HepG2 (cell line): ENCODE measurements around the gene DND1. TPM values are rescaled to one million over a fixed set of nuclear protein-coding genes. Genes with fewer than 3 reads are reported as not detected.

Experiments
- AKAP8 ChIP-seq: sonication (generic); formaldehyde crosslinking; IDR thresholded peaks from 2 replicates; pipeline ENCODE4 v1.5.1; 2020; ENCODE audit warnings: mild to moderate bottlenecking, missing genetic modification reagents
- ARID2 ChIP-seq: sonication (generic); formaldehyde crosslinking; IDR thresholded peaks from 2 replicates; pipeline ENCODE4 v1.8.1; 2022; ENCODE audit warnings: mild to moderate bottlenecking, missing genetic modification reagents, borderline replicate concordance
- ATF7-NPFF ChIP-seq: sonication (generic); formaldehyde crosslinking; IDR thresholded peaks from 2 replicates; pipeline ENCODE4 v1.8.1; 2023; ENCODE audit warnings: mild to moderate bottlenecking, low read depth, missing genetic modification reagents, moderate library complexity
- CBX5 ChIP-seq: sonication (generic); formaldehyde crosslinking; IDR thresholded peaks from 2 replicates; pipeline ENCODE4 v1.4.0; 2020; ENCODE audit warnings: missing genetic modification reagents, borderline replicate concordance
- DPF2 ChIP-seq: sonication (generic); formaldehyde crosslinking; IDR thresholded peaks from 2 replicates; pipeline ENCODE4 v1.4.0; 2020; ENCODE audit warnings: mild to moderate bottlenecking, low read depth, missing genetic modification reagents, borderline replicate concordance
- FUBP1 ChIP-seq: sonication (generic); formaldehyde crosslinking; IDR thresholded peaks from 2 replicates; pipeline ENCODE4 v1.5.1; 2020; ENCODE audit warnings: missing genetic modification reagents, mild to moderate bottlenecking, borderline replicate concordance
- IRX3 ChIP-seq: sonication (generic); formaldehyde crosslinking; IDR thresholded peaks from 2 replicates; pipeline ENCODE4 v1.8.1; 2023; ENCODE audit warnings: mild to moderate bottlenecking, low read depth, missing genetic modification reagents, borderline replicate concordance
- MAFG ChIP-seq: sonication (generic); formaldehyde crosslinking; IDR thresholded peaks from 2 replicates; pipeline ENCODE4 v1.5.1; 2020; ENCODE audit warnings: mild to moderate bottlenecking, missing genetic modification reagents
- MBD4 ChIP-seq: IDR thresholded peaks from 2 replicates; pipeline ENCODE4 v1.6.1; 2012; ENCODE audit warnings: low read length, inconsistent platforms, borderline replicate concordance
- MXD1 ChIP-seq: sonication (generic); formaldehyde crosslinking; IDR thresholded peaks from 2 replicates; pipeline ENCODE4 v1.4.0; 2020; ENCODE audit warnings: mild to moderate bottlenecking, missing genetic modification reagents
- POLR2AphosphoS5 ChIP-seq: IDR thresholded peaks from 2 replicates; pipeline ENCODE4 v1.6.1; 2012; ENCODE audit warnings: low read depth, low read length
- PRPF4 ChIP-seq: fragments of 200-400 bp; formaldehyde crosslinking; IDR thresholded peaks from 2 replicates; pipeline ENCODE4 v1.6.1; 2016; ENCODE audit warnings: low read length, low read depth; ENCODE audit not compliant: poor library complexity, severe bottlenecking
- RORA ChIP-seq: sonication (generic); formaldehyde crosslinking; IDR thresholded peaks from 2 replicates; pipeline ENCODE4 v1.5.0; 2020; ENCODE audit warnings: mild to moderate bottlenecking, missing genetic modification reagents, moderate library complexity
- XRCC5 ChIP-seq: fragments of 200-400 bp; formaldehyde crosslinking; optimal IDR thresholded peaks from 2 replicates; pipeline ENCODE3; 2017; ENCODE audit warnings: mild to moderate bottlenecking, low read length
- ZFAT ChIP-seq: sonication (generic); formaldehyde crosslinking; conservative IDR thresholded peaks from 2 replicates; pipeline ENCODE4 v1.8.1; 2023; ENCODE audit warnings: missing genetic modification reagents, inconsistent platforms
- ZIK1 ChIP-seq: sonication (generic); formaldehyde crosslinking; IDR thresholded peaks from 2 replicates; pipeline ENCODE4 v1.5.0; 2020; ENCODE audit warnings: mild to moderate bottlenecking, low read depth, missing genetic modification reagents, borderline replicate concordance
- ZNF234 ChIP-seq: sonication (generic); formaldehyde crosslinking; conservative IDR thresholded peaks from 2 replicates; pipeline ENCODE4 v1.5.1; 2020; ENCODE audit warnings: mild to moderate bottlenecking, missing genetic modification reagents
- ZNF251 ChIP-seq: sonication (generic); formaldehyde crosslinking; IDR thresholded peaks from 2 replicates; pipeline ENCODE4 v1.9.0; 2021; ENCODE audit warnings: mild to moderate bottlenecking, missing genetic modification reagents
- ZNF292 ChIP-seq: sonication (generic); formaldehyde crosslinking; IDR thresholded peaks from 2 replicates; pipeline ENCODE4 v1.8.1; 2022; ENCODE audit warnings: mild to moderate bottlenecking, low read depth, missing genetic modification reagents, borderline replicate concordance
- ZNF501 ChIP-seq: sonication (generic); formaldehyde crosslinking; IDR thresholded peaks from 2 replicates; pipeline ENCODE4 v1.5.1; 2020; ENCODE audit warnings: mild to moderate bottlenecking, moderate library complexity, missing genetic modification reagents
- polyA plus RNA-seq, 8 experiments: library from polyadenylated mRNA; depleted of rRNA in 3 of 8; stranded (reverse) in 7 of 8; unstranded in 1 of 8; fragments of >200 nt; fragmentation: Illumina TruSeq in 4 of 8; extraction: Trizol in 4 of 8; gene quantifications; 2 replicates each; pipeline versions ENCODE4 v1.2.1 to v1.2.3, GENCODE V29; 2011 to 2016; ENCODE audit warnings: low read depth in 4 of 8, missing spikeins in 1 of 8, mixed read lengths in 1 of 8; ENCODE audit not compliant: insufficient read depth in 1 of 8
- total RNA-seq, 5 experiments: library from RNA; depleted of rRNA; stranded (reverse); fragments of >200 nt; fragmentation: Illumina TruSeq; extraction: Trizol; gene quantifications; 2 replicates each; pipeline ENCODE4 v1.2.3, GENCODE V29; 2016; ENCODE audit warnings: low read depth in 1 of 5
- TF ChIP-seq, protein P1 (sequence below): sonication (generic); formaldehyde crosslinking; IDR thresholded peaks from 2 replicates; pipeline ENCODE4 v1.8.1; 2023; ENCODE audit warnings: mild to moderate bottlenecking, inconsistent platforms, moderate library complexity, missing genetic modification reagents, borderline replicate concordance
- TF ChIP-seq, protein P2 (sequence below): IDR thresholded peaks from 2 replicates; pipeline ENCODE4 v1.6.1; 2012; ENCODE audit warnings: inconsistent platforms
- TF ChIP-seq, protein P3 (sequence below): sonication (generic); formaldehyde crosslinking; IDR thresholded peaks from 2 replicates; pipeline ENCODE4 v1.4.0; 2020; ENCODE audit warnings: missing genetic modification reagents

DND1 gene
- total and polyA plus RNA-seq, 2 of the 13 experiments (the other 11 are each of a cell fraction or from before 2014, with no cell fraction given) = 0.48 to 0.55 TPM

GRCh38 chr5:140690941-140691924 lies 17.9 kb upstream of the DND1 start, which contains the start of the genes HARS1 and HARS2 (continued):
- TF ChIP-seq RORA (CRISPR knock-in tag) (no peak), ZFAT (CRISPR knock-in tag) (no peak), ZNF501 (CRISPR knock-in tag) (peak; percentile 98), ZNF292 (CRISPR knock-in tag) (peak; percentile 71; the same call in 1 of the 2 replicates), ATF7-NPFF (CRISPR knock-in tag) (no peak), MXD1 (peak; percentile 90), FUBP1 (no peak), ZNF251 (CRISPR knock-in tag) (no peak), PRPF4 (no peak), ZIK1 (CRISPR knock-in tag) (0 out of 2 replicates have a peak, but pooled peaks have one; percentile 38), POLR2AphosphoS5 (peak; percentile 89), XRCC5 (peak; percentile 57), AKAP8 (CRISPR knock-in tag) (no peak), DPF2 (CRISPR knock-in tag) (no peak), ZNF234 (CRISPR knock-in tag) (no peak), CBX5 (CRISPR knock-in tag) (peak; percentile 61; the same call in 1 of the 2 replicates), MBD4 (no peak), IRX3 (CRISPR knock-in tag) (0 out of 2 replicates have a peak, but pooled peaks have one; percentile 33), ARID2 (CRISPR knock-in tag) (no peak), MAFG (CRISPR knock-in tag) (no peak)
- TF ChIP-seq, protein P1, sequence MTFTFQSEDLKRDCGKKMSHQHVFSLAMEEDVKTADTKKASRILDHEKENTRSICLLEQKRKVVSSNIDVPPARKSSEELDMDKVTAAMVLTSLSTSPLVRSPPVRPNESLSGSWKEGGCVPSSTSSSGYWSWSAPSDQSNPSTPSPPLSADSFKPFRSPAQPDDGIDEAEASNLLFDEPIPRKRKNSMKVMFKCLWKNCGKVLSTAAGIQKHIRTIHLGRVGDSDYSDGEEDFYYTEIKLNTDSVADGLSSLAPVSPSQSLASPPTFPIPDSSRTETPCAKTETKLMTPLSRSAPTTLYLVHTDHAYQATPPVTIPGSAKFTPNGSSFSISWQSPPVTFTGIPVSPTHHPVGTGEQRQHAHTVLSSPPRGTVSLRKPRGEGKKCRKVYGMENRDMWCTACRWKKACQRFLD (CRISPR knock-in tag) = no peak
- TF ChIP-seq, protein P2, sequence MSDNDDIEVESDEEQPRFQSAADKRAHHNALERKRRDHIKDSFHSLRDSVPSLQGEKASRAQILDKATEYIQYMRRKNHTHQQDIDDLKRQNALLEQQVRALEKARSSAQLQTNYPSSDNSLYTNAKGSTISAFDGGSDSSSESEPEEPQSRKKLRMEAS = peak; percentile 85
- TF ChIP-seq, protein P3, sequence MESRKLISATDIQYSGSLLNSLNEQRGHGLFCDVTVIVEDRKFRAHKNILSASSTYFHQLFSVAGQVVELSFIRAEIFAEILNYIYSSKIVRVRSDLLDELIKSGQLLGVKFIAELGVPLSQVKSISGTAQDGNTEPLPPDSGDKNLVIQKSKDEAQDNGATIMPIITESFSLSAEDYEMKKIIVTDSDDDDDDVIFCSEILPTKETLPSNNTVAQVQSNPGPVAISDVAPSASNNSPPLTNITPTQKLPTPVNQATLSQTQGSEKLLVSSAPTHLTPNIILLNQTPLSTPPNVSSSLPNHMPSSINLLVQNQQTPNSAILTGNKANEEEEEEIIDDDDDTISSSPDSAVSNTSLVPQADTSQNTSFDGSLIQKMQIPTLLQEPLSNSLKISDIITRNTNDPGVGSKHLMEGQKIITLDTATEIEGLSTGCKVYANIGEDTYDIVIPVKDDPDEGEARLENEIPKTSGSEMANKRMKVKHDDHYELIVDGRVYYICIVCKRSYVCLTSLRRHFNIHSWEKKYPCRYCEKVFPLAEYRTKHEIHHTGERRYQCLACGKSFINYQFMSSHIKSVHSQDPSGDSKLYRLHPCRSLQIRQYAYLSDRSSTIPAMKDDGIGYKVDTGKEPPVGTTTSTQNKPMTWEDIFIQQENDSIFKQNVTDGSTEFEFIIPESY (CRISPR knock-in tag) = no peak
